NCI-H2227 treated with DMSO at 0.1 percent for 48 hours (cell line): ENCODE data around the gene BRI3BP.
"Not testable (repeated sequence)": the region's sequence is repeated elsewhere in the genome, so short reads cannot be mapped to it uniquely, and the experiment has no call there.

Experiments
- DNase-seq: peaks from one replicate; lab custom pipeline; 2025; lab: John Stamatoyannopoulos, UW

The BRI3BP gene

DNA sequence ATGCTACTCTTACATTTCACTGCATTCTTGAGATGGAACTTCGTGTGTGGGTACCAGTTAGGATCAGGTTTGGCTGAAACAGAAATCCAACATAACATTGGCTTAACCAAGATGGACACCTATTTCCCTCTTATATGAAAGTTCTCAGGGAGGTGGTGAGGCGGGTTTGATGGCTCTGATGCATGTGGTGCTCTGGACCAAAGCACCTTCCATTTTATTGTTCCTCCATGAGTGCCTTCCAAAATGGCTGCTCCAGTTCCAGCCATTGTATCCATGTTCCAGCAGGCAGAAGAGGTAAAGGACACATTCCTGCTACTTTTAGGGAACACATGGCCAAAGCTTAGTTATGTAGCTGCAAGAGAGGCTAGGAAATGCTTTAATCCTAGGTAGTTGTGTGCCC is 29.6 kb downstream of the BRI3BP start:
- no peak for DNase-seq

DNA sequence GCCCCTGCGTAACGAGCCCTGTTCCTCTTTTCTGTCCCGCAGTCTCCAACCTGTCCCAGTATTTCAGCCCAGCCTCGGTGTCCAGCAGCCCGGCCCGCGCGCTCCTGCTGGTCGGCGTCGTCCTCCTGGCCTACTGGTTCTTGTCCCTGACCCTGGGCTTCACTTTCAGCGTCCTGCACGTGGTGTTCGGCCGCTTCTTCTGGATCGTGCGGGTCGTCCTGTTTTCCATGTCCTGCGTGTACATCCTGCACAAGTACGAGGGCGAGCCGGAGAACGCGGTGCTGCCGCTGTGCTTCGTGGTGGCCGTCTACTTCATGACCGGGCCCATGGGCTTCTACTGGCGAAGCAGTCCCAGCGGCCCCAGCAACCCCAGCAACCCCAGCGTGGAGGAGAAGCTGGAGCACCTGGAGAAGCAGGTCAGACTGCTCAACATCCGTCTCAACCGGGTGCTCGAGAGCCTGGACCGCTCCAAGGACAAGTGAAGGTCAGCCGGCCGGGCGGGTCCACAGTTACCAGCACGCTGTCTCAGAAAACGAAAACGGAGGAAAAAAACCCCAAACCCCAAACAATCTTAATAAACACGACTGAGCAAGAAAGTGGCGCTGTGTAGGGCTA is 31.6 kb downstream of the BRI3BP start:
- no peak for DNase-seq

DNA sequence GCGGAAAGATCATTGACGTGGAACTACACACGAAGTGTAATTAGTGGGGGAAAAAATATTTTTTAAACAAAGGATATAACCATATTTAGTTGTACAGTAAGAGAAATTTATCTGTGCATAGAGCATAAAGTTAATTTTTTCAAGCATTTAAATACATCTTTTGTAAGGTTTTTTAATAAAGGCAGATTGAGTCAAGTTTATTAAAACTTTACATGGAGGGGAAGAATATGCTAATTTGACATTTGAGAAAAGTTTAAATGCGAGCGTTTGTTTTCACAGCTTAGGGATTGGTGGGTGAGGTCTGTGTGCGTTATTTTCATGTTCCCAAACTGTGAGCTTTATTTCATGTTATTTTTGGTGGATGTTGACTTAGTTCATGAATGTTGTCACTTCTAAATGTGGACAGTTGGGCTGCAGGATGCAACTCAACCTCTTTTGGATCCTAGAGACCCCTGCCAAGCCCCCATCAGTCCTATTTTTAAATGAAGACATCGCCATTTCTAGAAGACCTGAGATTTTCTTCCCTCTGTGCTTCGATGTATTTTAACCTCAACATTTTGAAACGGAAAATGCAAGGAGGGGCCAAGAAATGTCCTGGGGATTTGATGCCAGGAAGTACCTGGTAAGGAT is 32.3 kb downstream of the BRI3BP start:
- DNase-seq, result no peak

DNA sequence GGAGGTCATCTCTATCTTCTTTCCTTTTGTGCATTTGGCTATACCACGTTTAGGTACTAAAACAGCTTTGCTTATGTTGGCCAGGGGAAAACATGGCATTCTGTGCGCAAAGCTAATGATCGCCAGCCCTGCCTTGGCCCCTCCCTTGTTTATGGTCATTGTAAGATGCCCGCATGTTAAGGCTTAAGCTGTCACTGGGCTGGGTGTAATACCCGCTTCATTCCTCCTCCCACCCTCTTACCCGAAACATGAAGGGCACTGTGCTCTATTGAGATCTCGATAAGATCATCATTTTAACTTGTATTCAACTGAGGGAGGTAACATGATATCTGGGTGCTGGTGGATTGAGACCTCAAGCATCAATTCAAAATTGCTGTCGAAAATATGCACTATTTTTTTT is 34.7 kb downstream of the BRI3BP start:
- DNase-seq, result no peak

DNA sequence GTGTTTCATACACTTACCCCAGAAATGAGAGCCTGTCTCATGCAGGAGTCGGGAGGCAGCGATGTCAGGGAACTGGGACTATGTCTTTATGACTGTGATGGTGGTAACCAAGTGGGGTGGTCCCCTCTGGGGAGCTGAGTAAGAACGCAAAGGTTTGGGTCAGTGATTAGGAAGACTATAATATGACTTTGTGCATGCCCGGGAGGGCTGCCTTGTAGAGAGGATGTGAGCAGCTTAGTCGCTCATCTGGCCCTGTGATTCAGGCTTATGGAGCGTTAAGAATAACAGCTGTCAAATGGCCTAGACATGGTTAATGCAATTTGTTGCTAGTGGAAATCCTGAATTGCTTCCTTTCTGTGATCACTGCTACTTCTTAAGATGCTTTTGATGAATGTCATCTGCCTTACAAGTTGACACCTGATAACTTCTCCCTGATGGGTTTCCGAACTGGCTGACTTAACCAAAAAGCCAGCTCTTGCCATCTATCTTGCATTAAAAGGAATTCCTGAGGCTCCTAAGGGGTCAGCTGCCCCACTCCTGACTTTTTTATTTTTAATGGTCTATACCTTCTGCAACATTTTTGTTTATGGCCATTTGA is 36.4 kb downstream of the BRI3BP start:
- no peak for DNase-seq

DNA sequence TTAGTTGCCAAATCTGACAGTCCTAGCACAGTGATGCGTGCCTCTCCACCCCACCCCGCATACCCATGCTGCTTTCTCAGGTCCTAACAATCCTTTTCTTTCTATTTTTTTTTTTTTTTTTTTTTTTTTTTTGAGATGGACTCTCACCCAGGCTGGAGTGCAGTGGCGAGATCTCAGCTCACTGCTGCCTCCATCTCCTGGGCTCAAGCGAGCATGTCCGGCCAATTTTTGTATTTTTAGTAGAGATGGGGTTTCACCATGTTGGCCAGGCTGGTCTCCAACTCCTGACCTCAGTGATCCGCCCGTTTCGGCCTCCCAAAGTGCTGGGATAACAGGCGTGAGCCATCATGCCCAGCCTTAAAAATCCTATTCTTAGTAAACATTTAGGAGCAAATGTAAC is 38.0 kb downstream of the BRI3BP start:
- peak; percentile 40 for DNase-seq

DNA sequence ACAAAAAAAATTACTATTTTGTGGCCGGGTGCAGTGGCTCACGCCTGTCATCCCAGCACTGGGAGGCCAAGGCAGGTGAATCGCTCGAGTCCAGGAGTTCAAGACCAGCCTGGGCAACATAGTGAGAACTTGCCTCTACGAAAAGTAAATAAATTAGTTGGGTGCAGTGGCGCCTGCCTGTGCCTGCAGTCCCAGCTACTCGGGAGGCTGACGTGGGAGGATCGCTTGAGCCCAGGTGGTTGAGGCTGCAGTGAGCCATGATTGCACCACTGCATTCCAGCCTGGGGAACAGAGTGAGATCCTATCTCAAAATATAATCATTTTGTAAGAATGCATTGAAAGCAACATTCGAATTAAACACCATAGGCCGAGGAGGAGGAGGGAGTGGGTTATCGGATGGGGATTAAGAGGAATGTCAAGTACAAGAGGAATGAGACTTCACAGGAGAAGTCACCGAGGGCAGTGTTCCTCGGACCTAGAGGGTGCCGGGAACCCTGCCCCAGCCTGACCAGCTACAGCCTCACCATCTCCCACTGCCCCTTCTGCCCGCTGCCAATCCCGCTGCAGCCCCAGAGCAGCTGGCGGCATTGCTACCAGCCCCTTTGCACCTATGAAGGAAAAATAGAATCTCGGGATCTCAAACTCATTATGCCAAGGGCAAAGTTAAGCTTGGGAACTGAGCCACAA is 39.2 kb downstream of the BRI3BP start:
- DNase-seq, result no peak

DNA sequence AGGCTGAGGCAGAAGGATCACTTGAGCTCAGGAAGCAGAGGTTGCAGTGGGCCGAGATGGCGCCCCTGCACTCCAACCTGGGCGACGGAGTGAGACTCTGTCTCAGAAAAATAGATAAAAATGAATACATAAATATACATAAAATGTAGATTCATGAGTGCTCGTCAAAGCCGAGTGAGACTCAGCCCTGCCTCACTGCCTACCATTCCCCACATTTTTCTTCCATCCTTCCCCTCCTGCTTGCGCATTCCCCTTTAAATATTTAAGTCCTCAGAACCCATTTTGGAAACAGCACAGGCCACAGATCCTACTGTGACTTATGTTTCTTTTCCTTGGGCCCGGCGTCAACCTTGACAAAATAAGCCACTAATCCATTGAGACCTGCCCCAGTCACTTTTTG is 39.8 kb downstream of the BRI3BP start:
- DNase-seq, result no peak

DNA sequence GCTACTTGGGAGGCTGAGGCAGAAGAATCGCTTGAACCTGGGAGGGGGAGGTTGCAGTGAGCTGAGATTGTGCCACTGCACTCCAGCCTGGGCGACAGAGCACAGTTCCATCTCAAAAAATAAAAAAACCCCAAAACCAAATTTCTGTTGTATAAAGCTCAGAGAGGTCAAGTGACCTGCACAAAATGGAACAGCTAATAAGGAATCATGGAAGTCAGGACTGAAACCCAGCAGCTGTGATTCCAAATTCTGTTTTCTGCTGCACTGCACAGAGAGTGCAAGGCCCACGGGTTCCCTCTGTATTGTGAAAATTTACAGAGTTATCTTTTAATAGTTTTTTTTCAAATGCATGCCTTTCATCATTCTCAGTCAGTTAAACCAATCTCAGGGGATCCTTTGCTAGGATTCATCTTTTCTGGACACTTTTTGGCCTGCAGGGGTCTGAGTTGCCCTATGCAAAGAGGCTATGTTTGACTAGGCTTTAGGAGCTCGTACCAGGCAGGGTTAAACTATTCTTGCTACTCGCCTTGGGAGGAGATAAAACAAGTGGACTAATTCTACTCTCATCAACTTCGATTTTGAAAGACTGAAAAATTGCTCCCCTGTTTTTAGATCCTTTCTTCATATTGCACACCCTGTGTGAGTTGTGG is 45.7 kb downstream of the BRI3BP start:
- DNase-seq, result no peak

DNA sequence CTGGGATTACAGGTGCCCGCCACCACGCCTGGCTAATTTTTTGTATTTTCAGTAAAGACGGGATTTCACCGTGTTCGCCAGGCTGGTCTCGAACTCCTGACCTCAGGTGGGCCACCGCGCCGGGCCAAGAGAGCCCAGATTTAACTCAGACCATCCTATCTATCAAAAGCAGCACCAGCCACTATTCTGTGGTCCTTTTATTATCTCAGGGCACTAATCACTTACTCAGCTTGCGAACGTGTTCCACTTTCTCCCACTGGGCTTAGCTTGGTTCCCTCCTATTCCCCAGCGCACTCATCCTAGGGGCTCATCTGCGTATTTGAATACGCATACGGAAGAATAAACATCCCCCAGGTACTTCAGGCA is 55.6 kb downstream of the BRI3BP start:
- no peak for DNase-seq

DNA sequence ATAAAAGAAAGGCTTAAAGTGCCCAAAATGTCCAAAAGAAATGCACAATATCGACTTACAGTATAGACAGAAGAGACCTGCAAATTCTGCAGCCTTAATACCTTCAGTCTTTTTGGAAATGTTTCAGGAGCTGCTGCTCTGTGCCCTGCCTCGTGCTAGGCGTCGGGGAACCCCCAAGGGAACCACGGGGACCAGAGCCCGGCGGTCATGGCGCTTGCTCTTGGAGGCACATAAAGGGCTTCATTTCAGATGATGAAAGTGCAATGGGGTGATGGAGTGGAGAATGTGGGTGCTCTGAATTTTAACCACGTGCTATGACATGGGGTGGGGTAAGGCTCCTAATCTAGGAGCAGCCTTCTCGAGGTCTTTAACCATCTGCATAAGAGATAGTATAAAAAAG is 57.0 kb downstream of the BRI3BP start:
- DNase-seq, result no peak

DNA sequence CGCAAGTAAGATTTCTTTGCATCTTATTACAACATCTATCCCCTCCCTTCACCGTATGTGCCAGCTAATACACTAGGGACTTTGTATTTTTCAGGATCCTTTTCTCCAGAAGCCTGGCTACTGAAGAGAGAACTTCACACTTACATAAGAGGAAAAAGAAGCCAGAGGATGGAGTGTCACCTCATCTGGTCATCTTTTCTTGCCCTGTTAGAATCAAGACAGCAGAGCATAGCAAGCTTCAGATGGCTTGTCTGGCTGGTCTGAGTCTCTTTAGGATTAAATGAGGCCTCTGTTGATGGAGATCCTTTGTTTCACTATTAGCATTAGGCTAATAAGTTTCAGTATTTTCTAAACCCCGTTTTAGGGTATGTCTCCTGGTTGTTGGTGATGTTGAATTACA is 57.4 kb downstream of the BRI3BP start:
- no peak for DNase-seq

DNA sequence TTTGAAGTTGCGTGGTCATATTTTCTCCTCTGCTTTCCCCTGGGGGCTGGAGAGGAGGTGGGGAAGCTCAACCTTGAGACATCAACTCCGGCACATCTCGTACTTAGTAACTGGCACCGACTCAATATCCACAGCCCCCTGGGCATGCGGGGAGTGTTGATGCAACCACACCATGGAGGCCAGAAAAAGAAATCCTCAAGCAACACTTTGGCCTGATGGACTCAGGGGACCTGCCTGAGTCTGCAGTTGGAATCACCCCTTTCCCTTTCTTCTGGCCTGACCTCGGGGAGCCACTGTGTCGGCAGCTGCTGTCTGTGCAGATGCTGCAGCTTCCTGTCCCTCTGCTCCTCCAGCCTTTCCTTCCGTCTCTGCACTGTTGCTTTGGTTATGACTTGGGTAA is 60.4 kb downstream of the BRI3BP start:
- DNase-seq, result no peak

DNA sequence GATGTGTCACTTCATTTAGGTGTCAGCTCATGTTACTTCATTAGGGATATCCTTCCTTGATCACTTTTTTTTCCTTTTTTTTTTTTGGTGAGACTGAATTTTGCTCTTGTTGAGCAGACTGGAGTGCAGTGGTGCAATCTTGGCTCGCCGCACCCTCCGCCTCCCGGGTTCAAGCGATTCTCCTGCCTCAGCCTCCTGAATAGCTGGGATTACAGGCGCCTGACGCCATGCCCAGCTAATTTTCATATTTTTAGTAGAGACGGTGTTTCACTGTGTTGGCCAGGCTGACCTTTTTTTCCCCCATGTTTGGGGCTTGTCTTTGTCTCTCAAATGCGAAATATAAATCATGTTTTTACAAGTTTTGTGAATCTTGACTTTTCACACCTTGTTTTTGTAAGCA is 62.1 kb downstream of the BRI3BP start:
- no peak for DNase-seq

DNA sequence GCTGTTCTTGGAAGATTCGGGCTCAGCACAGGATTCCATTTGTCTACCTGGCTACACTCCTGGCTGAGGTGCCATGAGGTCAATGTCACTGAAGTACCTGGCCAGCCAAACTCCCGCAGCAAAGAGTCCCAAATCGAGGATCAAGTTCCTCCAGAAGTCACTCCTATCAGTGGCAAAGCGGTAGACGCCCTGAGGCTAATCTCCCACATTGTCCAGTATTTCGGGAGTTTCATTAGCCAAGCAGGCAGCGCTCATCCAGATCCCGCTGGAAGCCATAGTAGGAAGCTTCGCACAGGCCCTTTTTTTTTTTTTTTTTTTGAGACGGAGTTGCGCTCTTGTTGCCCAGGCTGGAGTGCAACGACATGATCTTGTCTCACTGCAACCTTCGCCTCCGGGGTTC is 62.9 kb downstream of the BRI3BP start:
- no peak for DNase-seq

DNA sequence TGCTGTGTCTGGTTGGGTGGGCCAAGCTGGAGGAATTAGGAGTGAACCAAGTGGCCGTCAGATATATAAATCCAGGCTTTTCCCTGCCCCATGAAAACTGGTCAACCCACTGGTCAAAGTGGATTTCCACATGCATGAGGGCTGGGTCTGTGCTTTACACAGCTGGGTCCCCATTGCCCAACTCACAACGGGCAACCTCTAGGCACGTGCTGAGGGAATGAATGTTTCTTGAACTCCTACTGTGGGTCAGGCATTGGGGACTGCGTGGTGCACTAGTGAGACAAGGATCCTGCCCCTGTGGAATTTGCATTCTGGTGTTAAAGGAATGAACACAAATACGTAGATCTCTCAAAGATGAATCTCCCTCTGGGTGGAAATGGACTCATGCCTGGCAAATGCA is 64.3 kb downstream of the BRI3BP start:
- DNase-seq, result no peak

DNA sequence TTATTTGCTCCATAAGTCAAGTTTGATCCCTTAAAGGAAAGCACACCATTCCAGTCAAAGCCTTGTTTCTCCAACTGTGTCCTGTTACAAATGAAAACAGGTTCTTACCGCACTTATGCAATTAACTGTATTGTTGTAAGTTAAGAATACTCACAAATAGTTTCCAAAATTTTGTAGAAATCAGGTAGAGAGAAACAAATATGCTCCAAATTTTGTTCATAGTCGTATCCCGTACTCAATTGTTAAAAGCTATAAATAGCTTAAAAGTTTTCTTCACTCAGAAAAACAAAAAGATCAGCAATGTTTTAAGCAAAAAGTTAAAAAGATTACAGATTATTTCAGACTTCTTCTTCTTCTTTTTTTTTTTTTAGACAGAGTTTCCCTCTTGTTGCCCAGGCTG is 67.8 kb downstream of the BRI3BP start:
- DNase-seq, result no peak

DNA sequence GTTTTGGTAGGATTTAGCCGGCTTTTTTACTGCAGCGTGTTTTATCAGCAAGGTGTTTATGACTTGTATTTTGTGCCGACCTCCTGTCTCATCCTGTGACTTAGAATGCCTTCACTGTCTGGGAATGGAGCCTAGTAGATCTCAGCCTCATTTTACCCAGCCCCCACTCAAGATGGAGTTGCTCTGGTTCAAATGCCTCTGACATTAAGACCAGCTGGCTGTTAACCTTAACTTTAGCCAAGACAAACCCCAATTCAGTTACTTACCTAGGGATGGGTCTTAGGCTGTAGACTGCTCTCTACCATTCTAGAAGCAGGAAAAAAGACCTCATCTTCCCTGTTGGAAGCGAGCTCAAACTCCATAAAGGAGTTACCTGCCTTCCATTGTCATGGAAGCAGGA is 70.1 kb downstream of the BRI3BP start:
- DNase-seq, result not testable (repeated sequence)

DNA sequence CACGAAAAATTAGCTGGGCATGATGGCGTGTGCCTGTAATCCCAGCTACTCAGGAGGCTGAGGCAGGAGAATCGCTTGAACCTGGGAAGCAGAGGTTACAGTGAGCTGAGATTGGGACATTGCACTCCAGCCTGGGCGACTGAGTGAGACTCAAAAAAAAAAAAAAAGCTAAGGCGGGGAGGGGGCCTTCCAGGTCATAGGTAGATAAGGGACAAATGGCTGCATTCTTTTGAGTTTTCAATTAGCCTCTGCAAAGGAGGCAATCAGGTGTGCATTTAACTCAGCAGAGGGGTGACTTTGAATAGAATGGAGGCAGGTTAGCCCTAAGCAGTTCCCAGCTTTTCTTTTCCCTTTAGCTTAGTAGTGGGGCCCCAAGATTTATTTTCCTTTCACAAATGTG is 71.0 kb downstream of the BRI3BP start:
- DNase-seq, result no peak

DNA sequence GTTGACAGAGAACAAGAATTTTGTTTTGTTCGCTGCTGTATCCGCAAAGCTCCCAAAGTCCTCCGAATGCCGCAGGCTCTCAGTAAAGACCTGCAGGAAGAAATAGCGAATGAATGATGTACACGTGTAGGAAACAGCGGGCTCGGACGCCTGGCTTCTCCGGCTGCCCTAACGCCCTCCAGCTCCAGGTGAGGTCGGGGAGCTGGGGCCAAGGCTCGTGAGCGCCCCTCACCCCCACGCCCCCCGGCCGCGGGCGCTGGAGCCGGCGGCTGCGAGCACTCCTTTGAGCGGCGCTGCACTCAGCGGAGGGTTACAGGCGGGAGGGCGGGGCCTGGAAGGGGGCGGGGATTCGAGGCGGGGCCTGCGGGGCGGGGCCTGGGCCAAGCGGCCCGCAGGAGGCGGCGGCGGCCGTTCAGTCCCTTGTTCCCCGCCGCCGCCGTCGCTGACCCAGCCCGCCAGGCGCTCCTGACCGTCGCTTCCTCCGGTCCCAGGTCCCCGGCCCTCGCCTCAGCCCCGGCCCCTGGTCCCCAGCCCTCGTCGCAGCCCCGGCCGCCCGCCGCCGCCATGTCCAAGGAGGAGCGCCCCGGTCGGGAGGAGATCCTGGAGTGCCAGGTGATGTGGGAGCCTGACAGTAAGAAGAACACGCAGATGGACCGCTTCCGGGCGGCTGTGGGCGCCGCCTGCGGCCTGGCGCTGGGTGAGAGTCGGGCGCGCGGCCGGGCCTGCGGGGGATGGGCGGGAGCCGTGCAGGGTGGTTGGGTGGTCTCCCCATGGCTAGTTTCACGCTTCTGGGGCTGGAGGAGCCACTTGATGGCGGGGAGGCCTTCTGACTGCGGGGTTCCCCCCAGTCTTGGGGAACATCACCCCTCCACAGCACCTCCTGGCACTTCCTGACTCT is 71.8 kb downstream of the BRI3BP start, which contains the start of gene AACS:
Gene AACS, plus strand, starts transcription at position 415 of the 898 bp plus-strand sequence. Its CDS starts 150 bp downstream, at position 565.
- DNase-seq, result peak; percentile 79

DNA sequence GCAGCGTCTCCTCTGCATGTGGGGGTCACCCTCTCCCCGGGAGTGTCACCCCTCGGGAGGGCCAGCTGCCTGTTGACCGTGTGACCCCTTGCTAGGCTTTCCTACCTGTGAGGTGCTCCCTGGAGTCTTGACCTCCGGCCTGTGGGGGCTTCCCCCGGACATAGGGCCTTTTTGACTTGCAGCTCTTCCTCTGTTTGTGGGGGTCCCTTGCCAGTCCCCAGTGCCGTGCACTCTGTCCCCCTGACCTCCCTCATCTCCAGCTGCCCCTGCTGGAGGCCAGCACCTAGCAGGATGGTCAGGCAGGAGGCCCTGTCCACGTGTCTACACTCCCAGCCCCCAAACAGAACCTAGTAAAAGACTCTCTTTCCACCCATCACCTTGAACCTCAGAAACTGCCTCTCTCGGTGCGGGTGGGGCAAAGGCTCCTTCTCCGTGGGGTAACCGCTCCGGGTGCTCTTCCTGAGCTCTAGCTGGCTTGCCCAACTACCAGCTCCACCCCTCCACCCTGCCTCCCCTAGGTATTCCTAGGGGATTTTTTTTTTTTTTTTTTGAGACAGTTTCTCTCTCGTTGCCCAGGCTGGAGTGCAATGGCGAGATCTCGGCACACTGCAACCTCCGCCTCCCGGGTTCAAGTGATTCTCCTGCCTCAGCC is 72.6 kb downstream of the BRI3BP start:
- DNase-seq, result no peak
